Measurements from ENCODE around the gene CCDC28A.
A peak's percentile ranks its signal among the peaks of the same experiment; 100 is the strongest.

The CCDC28A gene

GRCh38 chr6:138796771-138797170, 23.2 kb downstream of the CCDC28A start:
- no peak for DNase-seq

GRCh38 chr6:138797806-138798446, 24.4 kb downstream of the CCDC28A start:
- no peak for DNase-seq

GRCh38 chr6:138800377-138801150, 27.0 kb downstream of the CCDC28A start:
- DNase-seq: no peak

GRCh38 chr6:138803331-138803730, 29.8 kb downstream of the CCDC28A start:
- no peak for DNase-seq

GRCh38 chr6:138803861-138804260, 30.3 kb downstream of the CCDC28A start:
- DNase-seq: no peak

GRCh38 chr6:138805016-138805765, 31.6 kb downstream of the CCDC28A start:
- no peak for DNase-seq

GRCh38 chr6:138806889-138807288, 33.3 kb downstream of the CCDC28A start:
- no peak for DNase-seq

GRCh38 chr6:138809677-138810076, 36.1 kb downstream of the CCDC28A start:
- no peak for DNase-seq

- no peak for DNase-seq
These were observed 38.3 kb downstream of the CCDC28A start for GRCh38 chr6:138811866-138812265.

GRCh38 chr6:138814179-138814834, 40.7 kb downstream of the CCDC28A start:
- DNase-seq: no peak

GRCh38 chr6:138815221-138815620, 41.7 kb downstream of the CCDC28A start:
- no peak for DNase-seq

GRCh38 chr6:138815797-138816528, 42.4 kb downstream of the CCDC28A start:
- peak; percentile 17 for DNase-seq

GRCh38 chr6:138817799-138818198, 44.2 kb downstream of the CCDC28A start:
- peak; percentile 8 for DNase-seq

- DNase-seq: peak; percentile 26
These were observed 45.1 kb downstream of the CCDC28A start for GRCh38 chr6:138818496-138819194.

- DNase-seq: no peak
These were observed 48.0 kb downstream of the CCDC28A start for GRCh38 chr6:138821519-138821918.

GRCh38 chr6:138824482-138825144, 51.0 kb downstream of the CCDC28A start:
- no peak for DNase-seq

GRCh38 chr6:138830248-138830647, 56.7 kb downstream of the CCDC28A start:
- DNase-seq: no peak

- DNase-seq: no peak
These were observed 58.6 kb downstream of the CCDC28A start for GRCh38 chr6:138832182-138832581.

GRCh38 chr6:138833816-138834539, 60.4 kb downstream of the CCDC28A start:
- no peak for DNase-seq

- DNase-seq: no peak
These were observed 63.7 kb downstream of the CCDC28A start for GRCh38 chr6:138837246-138837645.

Data from GF-D8 (cell line).